ENCODE results near the gene LRRC8E.

LRRC8E gene

GRCh38 chr19:7932276-7932929 lies 44.1 kb downstream of the LRRC8E start:
- DNase-seq (ENCODE audit: low read depth), result no peak

- DNase-seq (ENCODE audit: low read depth), result no peak
Observed at GRCh38 chr19:7932930-7933300, 44.6 kb downstream of the LRRC8E start.

- no peak for DNase-seq (ENCODE audit: low read depth)
Observed at GRCh38 chr19:7933411-7933810, 45.1 kb downstream of the LRRC8E start.

GRCh38 chr19:7933828-7934725 lies 45.8 kb downstream of the LRRC8E start:
- no peak for DNase-seq (ENCODE audit: low read depth)

- no peak for DNase-seq (ENCODE audit: low read depth)
Observed at GRCh38 chr19:7934766-7935165, 46.5 kb downstream of the LRRC8E start.

GRCh38 chr19:7940841-7941240 lies 52.5 kb downstream of the LRRC8E start:
- no peak for DNase-seq (ENCODE audit: low read depth)

- DNase-seq (ENCODE audit: low read depth), result no peak
Observed at GRCh38 chr19:7941895-7942596, 53.7 kb downstream of the LRRC8E start.

- no peak for DNase-seq (ENCODE audit: low read depth)
Observed at GRCh38 chr19:7942981-7943443, 54.7 kb downstream of the LRRC8E start.

GRCh38 chr19:7943444-7944176 lies 55.3 kb downstream of the LRRC8E start, which contains the start of gene TIMM44:
Gene TIMM44, minus strand, starts transcription at chr19:7943666. Its CDS starts 15 bp downstream, at chr19:7943651.
- peak; percentile 98 for DNase-seq (ENCODE audit: low read depth)

- peak; percentile 82 for DNase-seq (ENCODE audit: low read depth)
Observed at GRCh38 chr19:7944177-7944761, 56.0 kb downstream of the LRRC8E start.

- no peak for DNase-seq (ENCODE audit: low read depth)
Observed at GRCh38 chr19:7947939-7948338, 59.6 kb downstream of the LRRC8E start.

Data from stimulated activated CD8-positive, alpha-beta memory T cell treated with anti-CD3 and anti-CD28 coated beads, Interleukin-12 subunit alpha, Interleukin-12 subunit beta, amount 100 ng/mL, for 1 hour (primary cell).